Osteoblast (primary cell): ENCODE results near the gene MAP3K9. TPM values are rescaled to one million over a fixed set of nuclear protein-coding genes. Genes with fewer than 3 reads are reported as not detected.

Experiments used
- DNase-seq: peaks from one replicate; pipeline ENCODE4 v3.0.0; 2011; ENCODE audit warnings: low spot score, mixed read lengths; ENCODE audit not compliant: insufficient read length; ENCODE audit errors: missing footprints
- H2AFZ ChIP-seq: 2 replicates; pipeline ENCODE4 v1.6.0; 2011; ENCODE audit warnings: mild to moderate bottlenecking, low read length
- H3K27ac ChIP-seq: 2 replicates; pipeline ENCODE4 v1.5.1; 2011; ENCODE audit warnings: mild to moderate bottlenecking, low read depth, low read length, moderate library complexity
- H3K27me3 ChIP-seq: 2 replicates; pipeline ENCODE4 v1.6.0; 2012; ENCODE audit warnings: mild to moderate bottlenecking, control low read depth, inconsistent platforms, low read length, moderate library complexity; ENCODE audit not compliant: insufficient read depth
- H3K36me3 ChIP-seq: 2 replicates; pipeline ENCODE4 v1.5.1; 2011; ENCODE audit warnings: mild to moderate bottlenecking, low read length, control low read depth, moderate library complexity; ENCODE audit not compliant: insufficient read depth
- H3K4me1 ChIP-seq: 2 replicates; pipeline ENCODE4 v1.5.1; 2011; ENCODE audit warnings: mild to moderate bottlenecking, low read length, control low read depth, moderate library complexity; ENCODE audit not compliant: insufficient read depth
- H3K4me2 ChIP-seq: 2 replicates; pipeline ENCODE4 v1.6.0; 2011; ENCODE audit warnings: mild to moderate bottlenecking, low read length; ENCODE audit not compliant: insufficient read depth
- H3K4me3 ChIP-seq: fragments of 200-600 bp; sonication (generic); 3 replicates; pipeline ENCODE4 v1.5.1; 2012; ENCODE audit warnings: mild to moderate bottlenecking, low read length, inconsistent platforms; ENCODE audit not compliant: insufficient read depth
- H3K79me2 ChIP-seq: 2 replicates; pipeline ENCODE4 v1.6.0; 2012; ENCODE audit warnings: mild to moderate bottlenecking, low read length, control low read depth, inconsistent platforms; ENCODE audit not compliant: insufficient read depth
- H3K9me3 ChIP-seq: 2 replicates; pipeline ENCODE4 v1.5.1; 2011; ENCODE audit warnings: low read depth, low read length, control low read depth
- H4K20me1 ChIP-seq: 2 replicates; pipeline ENCODE4 v1.6.0; 2012; ENCODE audit warnings: mild to moderate bottlenecking, low read length, control low read depth; ENCODE audit not compliant: insufficient read depth
- total RNA-seq: library from RNA; depleted of rRNA; stranded (reverse); fragments of >200 nt; gene quantifications from 2 replicates; pipeline ENCODE4 v1.2.3, GENCODE V29; 2012
- TF ChIP-seq, protein P1 (sequence below): IDR thresholded peaks from 2 replicates; pipeline ENCODE4 v1.5.1; 2011; ENCODE audit warnings: mild to moderate bottlenecking, low read depth, low read length, moderate library complexity; ENCODE audit errors: extremely low read depth

The MAP3K9 gene
- total RNA-seq, 1 donor = under 0.01 TPM

GRCh38 chr14:70697701-70698100 is 111.6 kb downstream of the MAP3K9 start:
- Histone ChIP-seq H3K27me3 (peaks cover 4% of the 10 kb centered on the region), H3K4me2 (peak overlapping the region; percentile 23), H2AFZ (peak overlapping the region; percentile 32), H3K79me2 (no peaks in the 10 kb centered on the region), H3K36me3 (no peaks in the 10 kb centered on the region), H3K4me3 (no peak overlapping the region), H4K20me1 (no peaks in the 10 kb centered on the region), H3K27ac (peak overlapping the region; percentile 11), H3K4me1 (peaks cover 11% of the 10 kb centered on the region), H3K9me3 (no peaks in the 10 kb centered on the region)
- no peak for DNase-seq
- TF ChIP-seq, protein P1, sequence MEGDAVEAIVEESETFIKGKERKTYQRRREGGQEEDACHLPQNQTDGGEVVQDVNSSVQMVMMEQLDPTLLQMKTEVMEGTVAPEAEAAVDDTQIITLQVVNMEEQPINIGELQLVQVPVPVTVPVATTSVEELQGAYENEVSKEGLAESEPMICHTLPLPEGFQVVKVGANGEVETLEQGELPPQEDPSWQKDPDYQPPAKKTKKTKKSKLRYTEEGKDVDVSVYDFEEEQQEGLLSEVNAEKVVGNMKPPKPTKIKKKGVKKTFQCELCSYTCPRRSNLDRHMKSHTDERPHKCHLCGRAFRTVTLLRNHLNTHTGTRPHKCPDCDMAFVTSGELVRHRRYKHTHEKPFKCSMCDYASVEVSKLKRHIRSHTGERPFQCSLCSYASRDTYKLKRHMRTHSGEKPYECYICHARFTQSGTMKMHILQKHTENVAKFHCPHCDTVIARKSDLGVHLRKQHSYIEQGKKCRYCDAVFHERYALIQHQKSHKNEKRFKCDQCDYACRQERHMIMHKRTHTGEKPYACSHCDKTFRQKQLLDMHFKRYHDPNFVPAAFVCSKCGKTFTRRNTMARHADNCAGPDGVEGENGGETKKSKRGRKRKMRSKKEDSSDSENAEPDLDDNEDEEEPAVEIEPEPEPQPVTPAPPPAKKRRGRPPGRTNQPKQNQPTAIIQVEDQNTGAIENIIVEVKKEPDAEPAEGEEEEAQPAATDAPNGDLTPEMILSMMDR = no peak

GRCh38 chr14:70696026-70696425 is 113.3 kb downstream of the MAP3K9 start:
- Histone ChIP-seq H3K9me3 (no peaks in the 10 kb centered on the region), H3K27ac (no peak overlapping the region), H3K4me2 (no peak overlapping the region), H4K20me1 (no peaks in the 10 kb centered on the region), H2AFZ (no peak overlapping the region), H3K36me3 (no peaks in the 10 kb centered on the region), H3K4me3 (no peak overlapping the region), H3K4me1 (peaks cover 11% of the 10 kb centered on the region), H3K79me2 (no peaks in the 10 kb centered on the region), H3K27me3 (no peaks in the 10 kb centered on the region)
- no peak for DNase-seq
- TF ChIP-seq, protein P1 = no peak

- Histone ChIP-seq H4K20me1 (no peaks in the 10 kb centered on the region), H3K9me3 (no peaks in the 10 kb centered on the region), H3K4me2 (no peak overlapping the region), H3K4me1 (no peaks in the 10 kb centered on the region), H3K27me3 (peaks cover 3% of the 10 kb centered on the region), H2AFZ (no peak overlapping the region), H3K4me3 (no peak overlapping the region), H3K36me3 (no peaks in the 10 kb centered on the region), H3K79me2 (no peaks in the 10 kb centered on the region), H3K27ac (no peak overlapping the region)
- TF ChIP-seq, protein P1 = no peak
- DNase-seq = no peak
These were observed 117.1 kb downstream of the MAP3K9 start for GRCh38 chr14:70692210-70692609.

GRCh38 chr14:70685474-70686197 is 123.7 kb downstream of the MAP3K9 start:
- no peak overlapping the region for H2AFZ ChIP-seq
- H3K27me3 ChIP-seq = peaks cover 3% of the 10 kb centered on the region
- no peaks in the 10 kb centered on the region for H3K36me3 ChIP-seq
- no peaks in the 10 kb centered on the region for H4K20me1 ChIP-seq
- no peak overlapping the region for H3K4me3 ChIP-seq
- TF ChIP-seq, protein P1 = no peak
- no peak overlapping the region for H3K4me2 ChIP-seq
- H3K9me3 ChIP-seq = no peaks in the 10 kb centered on the region
- H3K27ac ChIP-seq = no peak overlapping the region
- H3K4me1 ChIP-seq = no peaks in the 10 kb centered on the region
- H3K79me2 ChIP-seq = no peaks in the 10 kb centered on the region
- DNase-seq = no peak
